Measurements from ENCODE around the gene GPAM. TPM values are rescaled to one million over a fixed set of nuclear protein-coding genes. Genes with fewer than 3 reads are reported as not detected.

GPAM gene
- polyA plus RNA-seq, 1 donor = 18.1 TPM

GRCh38 chr10:112216151-112216550 is 32.6 kb upstream of the GPAM start:
- no peak overlapping the region for H3K4me3 ChIP-seq (ENCODE audit: low read length)
- H3K4me1 ChIP-seq (ENCODE audit: control insufficient read depth, insufficient read depth, low read length) = peaks cover 12% of the 10 kb centered on the region
- H3K9me3 ChIP-seq (ENCODE audit: control insufficient read depth, low read depth, low read length) = peaks cover 3% of the 10 kb centered on the region
- no peaks in the 10 kb centered on the region for H3K27me3 ChIP-seq (ENCODE audit: control insufficient read depth, insufficient read depth, low read length)
- DNase-seq = no peak
- no peaks in the 10 kb centered on the region for H3K36me3 ChIP-seq (ENCODE audit: control insufficient read depth, insufficient read depth, low read length)
- no peak overlapping the region for H3K27ac ChIP-seq (ENCODE audit: low read length)
- no CpG with 5 or more reads among the region's 2 CpGs for WGBS (ENCODE audit: insufficient coverage, low lambda C conversion rate)

DNA sequence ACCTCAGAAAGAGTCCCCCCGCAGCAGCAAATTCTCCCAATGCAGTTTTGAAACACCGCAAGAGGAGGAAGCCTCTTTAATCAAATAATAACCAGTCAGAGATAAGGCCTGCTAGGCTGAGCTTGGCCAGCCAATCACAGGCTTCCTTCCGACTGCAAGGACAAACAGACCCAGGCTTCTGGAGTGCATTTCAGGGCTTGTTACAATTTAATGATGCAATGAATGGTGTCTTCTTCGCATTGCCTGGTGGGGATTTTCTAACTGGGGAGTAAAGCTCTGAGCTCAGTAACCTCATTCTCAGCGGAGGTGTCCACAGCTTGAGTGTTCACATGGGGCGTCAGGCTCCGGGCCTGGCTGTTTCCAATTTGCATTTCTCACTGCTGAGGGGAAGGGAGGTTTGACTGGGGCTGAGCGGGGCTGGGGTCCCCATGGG is 31.8 kb upstream of the GPAM start:
- Histone ChIP-seq H3K4me3 (ENCODE audit: low read length) (no peak overlapping the region), H3K27ac (ENCODE audit: low read length) (peak overlapping the region; percentile 4), H3K4me1 (ENCODE audit: control insufficient read depth, insufficient read depth, low read length) (peaks cover 12% of the 10 kb centered on the region), H3K36me3 (ENCODE audit: control insufficient read depth, insufficient read depth, low read length) (no peaks in the 10 kb centered on the region), H3K27me3 (ENCODE audit: control insufficient read depth, insufficient read depth, low read length) (no peaks in the 10 kb centered on the region), H3K9me3 (ENCODE audit: control insufficient read depth, low read depth, low read length) (peaks cover 3% of the 10 kb centered on the region)
- peak; percentile 63 to 81 for DNase-seq
- no CpG with 5 or more reads among the region's 8 CpGs for WGBS (ENCODE audit: insufficient coverage, low lambda C conversion rate)

DNA sequence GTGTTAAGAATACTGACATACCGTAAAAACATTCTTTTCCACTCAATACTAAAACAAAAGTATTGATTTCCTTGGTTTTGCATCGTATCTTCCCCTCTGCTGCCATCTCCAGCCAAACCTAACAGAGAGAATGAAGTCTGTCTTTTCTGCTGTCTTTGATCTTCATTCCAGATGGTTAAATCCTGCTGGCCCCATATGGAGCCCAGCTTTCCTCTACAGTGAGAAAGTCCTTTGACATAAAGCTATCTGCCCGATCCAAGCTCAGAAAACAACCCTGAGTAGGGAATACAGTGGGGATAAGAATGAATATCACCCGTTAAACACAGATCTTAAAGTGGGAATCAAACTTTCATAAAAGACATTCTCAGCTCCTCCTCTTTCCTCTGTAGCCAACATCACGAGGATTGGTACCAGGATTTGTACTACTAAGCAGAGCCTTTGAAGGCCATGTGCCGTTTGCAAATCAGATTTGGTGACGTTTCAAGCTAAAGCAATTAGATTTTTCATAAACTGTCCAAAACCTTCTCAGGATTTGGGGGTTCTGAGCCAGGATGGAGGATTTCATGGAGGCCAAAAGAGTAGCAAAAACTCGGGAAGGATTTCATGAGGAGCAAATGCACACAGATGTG is 30.8 kb upstream of the GPAM start:
- Histone ChIP-seq H3K36me3 (ENCODE audit: control insufficient read depth, insufficient read depth, low read length) (no peaks in the 10 kb centered on the region), H3K27me3 (ENCODE audit: control insufficient read depth, insufficient read depth, low read length) (no peaks in the 10 kb centered on the region), H3K4me3 (ENCODE audit: low read length) (no peak overlapping the region), H3K27ac (ENCODE audit: low read length) (no peak overlapping the region), H3K4me1 (ENCODE audit: control insufficient read depth, insufficient read depth, low read length) (peaks cover 12% of the 10 kb centered on the region), H3K9me3 (ENCODE audit: control insufficient read depth, low read depth, low read length) (no peaks in the 10 kb centered on the region)
- 93% methylated on average over 2 of the region's 8 CpGs for WGBS (ENCODE audit: insufficient coverage, low lambda C conversion rate)
- DNase-seq = no peak

DNA sequence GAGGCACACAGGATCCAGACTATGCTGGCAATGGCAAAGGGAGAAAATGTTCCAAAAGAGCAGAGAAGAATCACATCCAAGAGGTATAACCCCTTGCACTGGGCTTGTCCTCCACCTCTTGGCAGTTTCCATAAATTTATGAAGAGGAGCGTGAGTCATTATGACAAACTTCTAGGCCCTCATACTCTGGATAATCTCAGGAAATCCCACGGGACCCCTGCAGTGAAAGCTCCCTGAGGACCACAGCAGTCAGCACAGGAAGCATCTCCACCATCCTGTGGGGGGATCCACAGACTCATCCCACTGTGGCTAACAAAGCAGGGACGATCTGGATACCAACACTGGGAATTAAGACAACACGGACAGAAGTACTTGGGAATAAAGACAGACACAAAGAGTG is 30.3 kb upstream of the GPAM start:
- Histone ChIP-seq H3K4me3 (ENCODE audit: low read length) (no peak overlapping the region), H3K4me1 (ENCODE audit: control insufficient read depth, insufficient read depth, low read length) (peaks cover 12% of the 10 kb centered on the region), H3K36me3 (ENCODE audit: control insufficient read depth, insufficient read depth, low read length) (no peaks in the 10 kb centered on the region), H3K27ac (ENCODE audit: low read length) (no peak overlapping the region), H3K9me3 (ENCODE audit: control insufficient read depth, low read depth, low read length) (no peaks in the 10 kb centered on the region), H3K27me3 (ENCODE audit: control insufficient read depth, insufficient read depth, low read length) (no peaks in the 10 kb centered on the region)
- 85% methylated on average over 2 of the region's 4 CpGs for WGBS (ENCODE audit: insufficient coverage, low lambda C conversion rate)
- no peak for DNase-seq

DNA sequence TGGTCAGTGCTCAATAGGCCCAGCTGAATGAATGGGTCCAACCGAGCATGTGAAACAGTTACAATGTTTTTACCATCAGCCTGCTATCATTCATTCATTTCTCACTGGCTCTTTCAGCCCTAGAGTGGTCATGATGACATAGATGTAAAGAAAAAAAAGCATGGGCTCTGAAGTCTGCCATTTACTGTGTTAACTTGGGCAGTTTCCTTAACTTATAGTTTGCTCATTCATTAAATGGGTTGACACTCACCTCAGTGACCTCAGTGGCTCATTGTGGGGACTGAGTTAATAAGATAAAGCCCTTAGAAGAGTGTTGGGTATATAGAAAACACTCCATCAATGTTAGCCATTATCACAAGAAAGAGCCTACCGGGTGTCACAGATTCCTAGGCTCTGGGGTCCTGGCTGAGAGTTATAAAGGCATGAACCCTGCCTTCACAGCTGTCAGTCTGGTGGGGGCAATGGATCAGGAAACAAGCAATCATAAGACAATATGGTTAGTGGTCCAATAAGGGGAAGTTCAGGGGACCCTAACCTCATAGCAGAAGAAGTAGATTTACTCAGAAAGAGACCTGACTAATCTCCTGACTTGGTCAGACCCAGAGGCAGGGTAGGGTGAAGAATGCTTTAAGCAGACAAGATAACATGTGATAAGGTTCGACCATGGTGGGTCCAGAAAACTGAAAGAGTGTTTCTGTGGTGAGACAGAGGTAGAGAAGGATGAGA is 29.7 kb upstream of the GPAM start:
- H3K27me3 ChIP-seq (ENCODE audit: control insufficient read depth, insufficient read depth, low read length) = no peaks in the 10 kb centered on the region
- WGBS (ENCODE audit: insufficient coverage, low lambda C conversion rate) = 20% methylated on average over 1 of the region's 3 CpGs
- H3K4me3 ChIP-seq (ENCODE audit: low read length) = no peak overlapping the region
- no peaks in the 10 kb centered on the region for H3K9me3 ChIP-seq (ENCODE audit: control insufficient read depth, low read depth, low read length)
- no peak for DNase-seq
- peaks cover 12% of the 10 kb centered on the region for H3K4me1 ChIP-seq (ENCODE audit: control insufficient read depth, insufficient read depth, low read length)
- H3K27ac ChIP-seq (ENCODE audit: low read length) = no peak overlapping the region
- H3K36me3 ChIP-seq (ENCODE audit: control insufficient read depth, insufficient read depth, low read length) = no peaks in the 10 kb centered on the region

- Histone ChIP-seq H3K4me1 (ENCODE audit: control insufficient read depth, insufficient read depth, low read length) (peaks cover 8% of the 10 kb centered on the region), H3K27me3 (ENCODE audit: control insufficient read depth, insufficient read depth, low read length) (no peaks in the 10 kb centered on the region), H3K27ac (ENCODE audit: low read length) (no peak overlapping the region), H3K36me3 (ENCODE audit: control insufficient read depth, insufficient read depth, low read length) (no peaks in the 10 kb centered on the region), H3K4me3 (ENCODE audit: low read length) (no peak overlapping the region), H3K9me3 (ENCODE audit: control insufficient read depth, low read depth, low read length) (no peaks in the 10 kb centered on the region)
- DNase-seq = no peak
- no CpG with 5 or more reads among the region's 4 CpGs for WGBS (ENCODE audit: insufficient coverage, low lambda C conversion rate)
Observed at GRCh38 chr10:112210666-112211065, 27.1 kb upstream of the GPAM start.

- Histone ChIP-seq H3K4me1 (ENCODE audit: control insufficient read depth, insufficient read depth, low read length) (no peaks in the 10 kb centered on the region), H3K36me3 (ENCODE audit: control insufficient read depth, insufficient read depth, low read length) (no peaks in the 10 kb centered on the region), H3K9me3 (ENCODE audit: control insufficient read depth, low read depth, low read length) (no peaks in the 10 kb centered on the region), H3K4me3 (ENCODE audit: low read length) (no peak overlapping the region), H3K27ac (ENCODE audit: low read length) (no peak overlapping the region), H3K27me3 (ENCODE audit: control insufficient read depth, insufficient read depth, low read length) (no peaks in the 10 kb centered on the region)
- WGBS (ENCODE audit: insufficient coverage, low lambda C conversion rate) = no CpG with 5 or more reads among the region's 7 CpGs
- no peak for DNase-seq
Observed at GRCh38 chr10:112209684-112210131, 26.1 kb upstream of the GPAM start.

DNA sequence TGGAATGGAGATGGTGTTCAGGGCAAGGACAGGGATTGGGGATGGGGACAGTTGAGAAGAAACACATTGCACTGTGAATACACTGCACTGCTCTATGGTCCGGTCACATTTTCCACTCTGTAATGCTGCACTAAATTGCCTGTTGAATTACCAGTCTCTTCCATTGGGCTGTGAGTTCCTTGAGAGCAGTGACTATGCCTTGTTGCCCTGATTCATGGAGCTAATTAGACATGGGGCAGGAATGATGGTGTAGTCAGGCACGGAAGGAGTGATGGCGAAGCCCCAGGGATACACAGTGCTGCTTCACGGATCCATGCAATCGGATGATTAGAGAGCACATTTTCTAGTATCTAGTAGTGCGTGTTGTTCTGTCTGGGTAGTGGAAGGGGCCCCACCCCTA is 25.4 kb upstream of the GPAM start:
- DNase-seq = no peak
- H3K9me3 ChIP-seq (ENCODE audit: control insufficient read depth, low read depth, low read length) = no peaks in the 10 kb centered on the region
- WGBS (ENCODE audit: insufficient coverage, low lambda C conversion rate) = no CpG with 5 or more reads among the region's 6 CpGs
- H3K4me1 ChIP-seq (ENCODE audit: control insufficient read depth, insufficient read depth, low read length) = no peaks in the 10 kb centered on the region
- no peaks in the 10 kb centered on the region for H3K27me3 ChIP-seq (ENCODE audit: control insufficient read depth, insufficient read depth, low read length)
- no peak overlapping the region for H3K4me3 ChIP-seq (ENCODE audit: low read length)
- no peaks in the 10 kb centered on the region for H3K36me3 ChIP-seq (ENCODE audit: control insufficient read depth, insufficient read depth, low read length)
- no peak overlapping the region for H3K27ac ChIP-seq (ENCODE audit: low read length)

DNA sequence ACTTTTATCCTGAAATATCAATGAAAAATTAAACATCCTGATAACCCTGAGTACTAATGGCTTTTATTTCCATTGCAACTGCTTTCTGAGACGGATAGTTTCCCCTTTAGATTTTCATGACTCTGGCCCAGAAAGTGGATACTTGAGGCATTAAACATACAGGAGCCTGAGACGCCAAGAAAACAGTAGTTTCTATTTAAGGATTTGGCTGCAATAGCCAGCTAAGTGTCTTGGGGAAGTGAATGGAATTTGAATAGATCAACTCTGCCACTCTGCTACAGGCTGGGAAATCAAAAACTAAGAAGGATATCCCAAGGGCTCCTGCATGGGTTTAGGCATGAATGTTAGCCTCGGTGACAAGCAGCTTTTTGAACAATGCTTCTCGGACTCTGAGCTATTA is 24.7 kb upstream of the GPAM start:
- H3K9me3 ChIP-seq (ENCODE audit: control insufficient read depth, low read depth, low read length) = no peaks in the 10 kb centered on the region
- H3K36me3 ChIP-seq (ENCODE audit: control insufficient read depth, insufficient read depth, low read length) = no peaks in the 10 kb centered on the region
- DNase-seq = no peak
- H3K27ac ChIP-seq (ENCODE audit: low read length) = no peak overlapping the region
- no peaks in the 10 kb centered on the region for H3K4me1 ChIP-seq (ENCODE audit: control insufficient read depth, insufficient read depth, low read length)
- 100% methylated on average over 1 of the region's 4 CpGs for WGBS (ENCODE audit: insufficient coverage, low lambda C conversion rate)
- H3K4me3 ChIP-seq (ENCODE audit: low read length) = no peak overlapping the region
- no peaks in the 10 kb centered on the region for H3K27me3 ChIP-seq (ENCODE audit: control insufficient read depth, insufficient read depth, low read length)

- H3K9me3 ChIP-seq (ENCODE audit: control insufficient read depth, low read depth, low read length) = no peaks in the 10 kb centered on the region
- WGBS (ENCODE audit: insufficient coverage, low lambda C conversion rate) = no CpG with 5 or more reads among the region's 4 CpGs
- DNase-seq = no peak
- H3K27me3 ChIP-seq (ENCODE audit: control insufficient read depth, insufficient read depth, low read length) = no peaks in the 10 kb centered on the region
- no peak overlapping the region for H3K27ac ChIP-seq (ENCODE audit: low read length)
- no peak overlapping the region for H3K4me3 ChIP-seq (ENCODE audit: low read length)
- H3K36me3 ChIP-seq (ENCODE audit: control insufficient read depth, insufficient read depth, low read length) = no peaks in the 10 kb centered on the region
- H3K4me1 ChIP-seq (ENCODE audit: control insufficient read depth, insufficient read depth, low read length) = no peaks in the 10 kb centered on the region
Observed at GRCh38 chr10:112203328-112204076, 19.9 kb upstream of the GPAM start.
